ENCODE results near the gene PCSK7.

- TF ChIP-seq CTCF (IDR thresholded peaks at IDR 0.05 in 2 of 3, conservative IDR thresholded peaks at IDR 0.05 in 1 of 3; ENCODE audit: borderline replicate concordance in 1 of 3, insufficient read depth in 1 of 3, low read depth in 2 of 3, low read length in 2 of 3) (no peak), SIN3A (IDR thresholded peaks at IDR 0.05; ENCODE audit: low read depth) (no peak), CEBPB (IDR thresholded peaks at IDR 0.05; ENCODE audit: low read depth) (no peak), MAX (IDR thresholded peaks at IDR 0.05) (no peak), SP1 (IDR thresholded peaks at IDR 0.05; ENCODE audit: low read depth) (no peak)
Observed at GRCh38 chr11:117218133-117218915, 13.5 kb downstream of the PCSK7 start.
